HG03064 (cell line): ENCODE data around the gene PELI1.

ENCODE experiments used
- ATAC-seq: cut with Tn5 transposase; IDR thresholded peaks from one replicate; pipeline ENCODE4 v1.9.1; 2021; ENCODE audit warnings: low read depth; ENCODE audit not compliant: unreplicated experiment

PELI1 gene, protein sequence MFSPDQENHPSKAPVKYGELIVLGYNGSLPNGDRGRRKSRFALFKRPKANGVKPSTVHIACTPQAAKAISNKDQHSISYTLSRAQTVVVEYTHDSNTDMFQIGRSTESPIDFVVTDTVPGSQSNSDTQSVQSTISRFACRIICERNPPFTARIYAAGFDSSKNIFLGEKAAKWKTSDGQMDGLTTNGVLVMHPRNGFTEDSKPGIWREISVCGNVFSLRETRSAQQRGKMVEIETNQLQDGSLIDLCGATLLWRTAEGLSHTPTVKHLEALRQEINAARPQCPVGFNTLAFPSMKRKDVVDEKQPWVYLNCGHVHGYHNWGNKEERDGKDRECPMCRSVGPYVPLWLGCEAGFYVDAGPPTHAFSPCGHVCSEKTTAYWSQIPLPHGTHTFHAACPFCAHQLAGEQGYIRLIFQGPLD

GRCh38 chr2:64144057-64145013, at the start of gene PELI1:
TSS of gene PELI1 (minus strand) at chr2:64144420. CDS start at chr2:64108310, 36,110 bp downstream.
- peak; percentile 77 for ATAC-seq

DNA sequence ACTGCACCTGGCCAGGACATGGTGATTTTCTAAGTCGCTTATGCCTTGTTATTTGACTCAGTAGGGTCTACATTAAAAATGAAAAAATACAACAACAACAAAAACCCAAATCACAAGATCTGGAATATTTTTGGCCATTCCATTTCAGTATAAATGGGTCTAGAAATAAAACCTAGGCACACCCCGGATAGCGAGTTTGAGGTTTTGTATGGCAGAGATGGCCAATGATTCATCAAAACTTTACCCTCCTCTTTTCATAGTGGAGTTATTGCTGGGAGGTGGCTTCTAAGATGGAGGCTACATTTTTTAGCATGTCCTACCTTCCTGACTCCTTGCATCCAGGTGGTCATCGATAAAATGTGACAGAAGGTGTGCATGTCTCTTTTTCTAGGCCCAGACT, 49.3 kb upstream of the PELI1 start:
- ATAC-seq = no peak

DNA sequence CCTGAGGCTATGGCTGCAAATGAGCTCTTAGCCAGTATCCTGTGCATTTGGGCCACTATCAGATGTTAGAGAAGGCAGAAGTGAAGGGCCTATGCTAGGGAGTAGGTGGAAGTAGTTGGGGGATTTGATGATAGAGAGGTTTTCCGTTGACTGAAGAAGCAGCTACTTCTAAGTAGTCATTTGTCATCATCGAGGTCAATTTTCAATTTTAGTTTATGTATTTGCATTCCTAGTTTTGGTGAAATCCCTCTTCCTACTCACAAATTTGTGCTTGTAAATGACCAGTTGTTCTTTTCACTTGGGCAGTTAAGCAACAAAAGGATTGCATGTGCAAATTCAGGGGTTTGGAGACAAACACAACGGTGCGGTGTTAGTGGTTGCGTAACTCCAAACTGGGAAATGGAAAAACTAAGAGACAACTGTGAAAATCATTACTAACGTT, 48.5 kb upstream of the PELI1 start:
- no peak for ATAC-seq

GRCh38 chr2:64192125-64192479, 47.9 kb upstream of the PELI1 start:
- no peak for ATAC-seq

DNA sequence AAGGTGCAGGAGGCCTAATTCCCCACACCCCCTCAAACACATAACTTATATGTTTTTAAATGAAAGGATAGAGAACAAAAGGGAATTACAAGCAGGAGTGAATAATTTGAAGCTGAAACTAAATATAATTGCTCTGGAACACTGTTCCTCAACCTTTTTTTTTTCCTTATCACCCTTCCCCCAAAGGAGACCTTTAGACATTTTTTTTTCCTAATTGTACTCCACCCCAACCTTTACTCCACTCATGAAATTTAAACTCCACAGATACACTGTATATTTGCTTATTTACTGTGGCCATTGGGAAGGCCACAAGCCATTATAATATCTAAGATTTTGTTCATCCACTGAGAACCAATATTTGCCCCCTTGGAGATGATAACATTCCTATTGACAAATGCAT, 45.4 kb upstream of the PELI1 start:
- no peak for ATAC-seq

- ATAC-seq = no peak
These were observed 44.9 kb upstream of the PELI1 start for GRCh38 chr2:64189167-64189566.

GRCh38 chr2:64186699-64187605, 42.7 kb upstream of the PELI1 start:
- no peak for ATAC-seq

- ATAC-seq = peak; percentile 80
These were observed 35.5 kb upstream of the PELI1 start for GRCh38 chr2:64179582-64180321.

DNA sequence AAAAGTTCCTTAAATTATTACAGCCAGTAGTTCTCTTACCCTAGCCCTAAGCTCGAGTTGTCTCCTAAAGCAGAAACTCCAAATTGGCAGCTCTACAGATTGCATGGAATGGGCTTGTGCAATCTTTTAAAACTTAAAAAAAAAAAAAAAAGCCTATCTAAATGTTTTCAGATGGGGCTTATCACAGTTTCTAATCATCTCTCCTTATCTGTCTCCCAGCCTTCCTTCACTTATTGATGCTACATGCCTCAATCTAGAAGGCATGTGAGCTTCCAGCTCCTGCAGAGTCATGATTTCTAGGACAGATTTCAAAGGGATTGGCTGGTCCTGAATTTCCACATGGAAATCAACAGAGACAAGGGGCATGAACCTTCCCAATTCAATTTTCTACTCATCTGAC, 33.1 kb upstream of the PELI1 start:
- ATAC-seq = no peak

DNA sequence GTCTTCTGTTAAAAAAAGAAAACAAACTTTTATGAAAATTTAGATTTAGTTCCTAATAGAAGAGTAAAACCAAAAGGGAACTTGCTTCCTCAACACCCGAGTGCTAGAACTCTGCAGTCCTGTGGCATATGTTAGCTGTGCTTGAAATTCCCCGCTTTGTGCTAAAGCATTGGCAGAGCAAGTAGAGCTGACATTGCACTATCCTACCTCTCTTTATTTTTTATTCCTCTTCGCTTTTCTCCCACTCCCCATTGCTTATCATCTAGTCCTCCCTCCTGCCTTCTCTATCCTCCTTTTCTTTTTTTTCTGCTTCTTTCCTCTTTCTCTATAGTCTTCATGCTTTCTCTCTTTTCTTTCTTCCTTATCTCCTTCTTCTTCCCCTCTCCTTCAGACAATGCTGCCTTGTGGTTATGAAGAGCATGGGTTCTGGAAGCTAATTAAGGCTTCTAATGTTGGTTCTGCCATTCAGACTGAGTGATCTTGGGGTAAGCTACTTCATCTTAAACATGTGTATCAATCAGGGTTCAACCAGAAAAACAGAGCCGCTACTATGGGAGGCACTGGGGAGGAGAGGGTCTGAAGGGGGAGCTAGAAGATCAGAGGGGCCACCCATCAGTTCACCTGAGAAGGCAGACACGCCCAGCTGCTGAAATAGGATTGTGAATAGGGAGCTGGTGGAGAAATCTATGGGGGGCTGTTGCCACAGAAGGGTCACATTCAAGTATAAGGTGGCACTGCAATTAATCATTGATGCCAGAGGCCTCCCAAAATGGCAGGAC, 31.4 kb upstream of the PELI1 start:
- ATAC-seq = no peak

GRCh38 chr2:64173156-64174135, 29.2 kb upstream of the PELI1 start:
- no peak for ATAC-seq

- ATAC-seq = no peak
These were observed 24.5 kb upstream of the PELI1 start for GRCh38 chr2:64168756-64169155.

- ATAC-seq = no peak
These were observed 24.0 kb upstream of the PELI1 start for GRCh38 chr2:64168201-64168600.

DNA sequence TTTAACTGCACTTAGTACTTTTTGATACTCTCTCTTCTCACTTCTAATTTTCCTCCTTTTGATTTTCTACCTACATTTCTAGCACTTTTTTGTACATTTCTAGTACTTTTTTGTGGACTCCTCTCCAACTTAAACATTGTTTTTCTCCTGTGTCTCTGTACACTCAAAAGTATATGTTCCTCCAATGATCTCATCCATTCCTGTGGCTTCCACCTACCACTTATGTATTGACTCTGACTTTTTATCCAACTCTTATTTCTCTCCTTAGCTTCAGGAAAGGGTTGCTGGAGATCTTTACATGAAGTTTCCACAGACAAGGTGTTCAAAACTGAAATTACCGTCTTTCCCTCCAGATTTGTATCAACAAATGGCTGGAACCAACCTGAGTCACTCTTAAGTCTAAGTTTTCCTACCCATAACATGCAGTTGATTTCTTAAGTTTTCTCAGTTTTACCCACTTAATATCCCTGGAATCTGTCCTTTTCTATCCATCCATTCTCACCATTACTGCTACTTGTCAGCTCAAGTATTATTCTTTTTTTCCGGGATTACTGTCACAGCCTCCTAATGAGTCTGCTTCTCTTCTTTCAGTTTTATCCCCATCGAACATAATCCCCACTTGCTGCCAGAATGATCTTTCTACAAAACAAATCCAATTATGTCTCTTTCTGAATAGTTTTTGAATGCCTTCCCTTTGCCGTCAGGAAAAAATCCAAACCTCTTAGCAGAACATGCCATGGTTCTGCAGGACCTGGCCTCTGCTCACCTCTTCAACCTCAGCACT, 22.6 kb upstream of the PELI1 start:
- ATAC-seq = no peak

DNA sequence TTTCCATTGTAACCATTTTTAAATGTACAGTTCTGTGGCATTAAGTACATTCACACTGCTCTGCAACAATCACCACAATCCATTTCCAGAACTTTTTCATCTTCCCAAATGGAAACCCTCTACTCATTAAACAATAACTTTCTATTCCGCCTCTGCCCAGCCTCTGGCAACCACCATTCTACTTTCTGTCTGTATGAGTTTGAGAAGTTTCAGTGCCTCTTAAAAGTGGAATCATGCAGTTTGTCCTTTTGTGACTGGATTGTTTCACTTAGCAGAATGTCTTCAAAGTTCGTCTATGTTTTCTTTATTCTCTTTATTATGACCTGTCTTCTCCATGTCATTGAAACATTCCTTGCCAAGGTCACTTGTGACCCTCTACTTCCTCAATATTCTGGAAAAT, 22.0 kb upstream of the PELI1 start:
- no peak for ATAC-seq

- no peak for ATAC-seq
These were observed 21.5 kb upstream of the PELI1 start for GRCh38 chr2:64165706-64166105.

DNA sequence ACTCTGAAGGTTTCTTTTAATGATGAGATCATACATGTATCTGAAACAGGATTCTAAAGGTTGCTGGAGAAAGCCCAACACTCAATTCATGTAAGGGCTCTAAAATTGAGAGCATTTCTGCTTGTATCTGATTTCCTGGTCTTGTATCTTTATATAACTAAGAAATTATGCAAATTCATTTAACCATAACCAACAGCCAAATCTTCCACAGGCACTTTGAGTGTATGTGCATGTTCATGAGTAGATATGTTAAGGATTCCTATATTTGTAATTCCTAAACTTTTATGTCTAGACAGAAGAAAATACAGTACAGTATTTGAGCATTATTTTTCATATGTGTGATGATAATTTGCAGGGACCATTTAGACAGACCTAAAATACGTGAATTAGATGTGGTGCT, 20.4 kb upstream of the PELI1 start:
- ATAC-seq = no peak
